Ascending aorta (tissue), 2 donors: ENCODE measurements around the gene CD58. TPM values are rescaled to one million over a fixed set of nuclear protein-coding genes. Genes with fewer than 3 reads are reported as not detected.

Source experiments
- DNase-seq, 2 donors: peaks; one replicate each; pipeline ENCODE4 v3.0.0-alpha.2; 2019; ENCODE audit warnings: low spot score in 2 of 2
- H3K27ac ChIP-seq, 2 donors: fragments of 200-600 bp; sonication (generic); one replicate each; pipeline ENCODE4 v1.5.1; 2016 to 2017; ENCODE audit warnings: mild to moderate bottlenecking in 1 of 2
- H3K27me3 ChIP-seq: fragments of 200-600 bp; sonication (generic); one replicate; pipeline ENCODE4 v1.5.1; 2017
- H3K36me3 ChIP-seq, 2 donors: fragments of 200-600 bp; sonication (generic); one replicate each; pipeline ENCODE4 v1.5.1; 2016
- H3K4me1 ChIP-seq, 2 donors: fragments of 200-600 bp; sonication (generic); one replicate each; pipeline ENCODE4 v1.5.1; 2016 to 2017; ENCODE audit warnings: mild to moderate bottlenecking in 1 of 2
- H3K4me3 ChIP-seq, 2 donors: fragments of 200-600 bp; sonication (generic); one replicate each; pipeline ENCODE4 v1.5.1; 2016 to 2017; ENCODE audit warnings: mild to moderate bottlenecking in 1 of 2
- H3K9me3 ChIP-seq, 2 donors: fragments of 200-600 bp; sonication (generic); one replicate each; pipeline ENCODE4 v1.5.1; 2016
- CTCF ChIP-seq, 3 experiments: fragments of 200-600 bp in 2 of 3; fragments of 450-650 bp in 1 of 3; sonication (generic) in 2 of 3; IDR thresholded peaks; one replicate each; pipeline ENCODE4 v1.5.1; 2016 to 2019; ENCODE audit warnings: antibody characterized with exemption in 3 of 3, mild to moderate bottlenecking in 1 of 3, moderate library complexity in 1 of 3
- intact Hi-C: fragments of 100-400 bp; cut with DNase I; formaldehyde crosslinking; loops from one replicate; pipeline ENCODE4 v1.15.1; 2023
- total RNA-seq: library from RNA; depleted of rRNA; stranded (reverse); fragments of >200 nt; gene quantifications from one replicate; pipeline ENCODE4 v1.1.0, GENCODE V29; 2016

Gene CD58
- total RNA-seq, 1 donor from 2014 or later: 50.7 TPM

DNA sequence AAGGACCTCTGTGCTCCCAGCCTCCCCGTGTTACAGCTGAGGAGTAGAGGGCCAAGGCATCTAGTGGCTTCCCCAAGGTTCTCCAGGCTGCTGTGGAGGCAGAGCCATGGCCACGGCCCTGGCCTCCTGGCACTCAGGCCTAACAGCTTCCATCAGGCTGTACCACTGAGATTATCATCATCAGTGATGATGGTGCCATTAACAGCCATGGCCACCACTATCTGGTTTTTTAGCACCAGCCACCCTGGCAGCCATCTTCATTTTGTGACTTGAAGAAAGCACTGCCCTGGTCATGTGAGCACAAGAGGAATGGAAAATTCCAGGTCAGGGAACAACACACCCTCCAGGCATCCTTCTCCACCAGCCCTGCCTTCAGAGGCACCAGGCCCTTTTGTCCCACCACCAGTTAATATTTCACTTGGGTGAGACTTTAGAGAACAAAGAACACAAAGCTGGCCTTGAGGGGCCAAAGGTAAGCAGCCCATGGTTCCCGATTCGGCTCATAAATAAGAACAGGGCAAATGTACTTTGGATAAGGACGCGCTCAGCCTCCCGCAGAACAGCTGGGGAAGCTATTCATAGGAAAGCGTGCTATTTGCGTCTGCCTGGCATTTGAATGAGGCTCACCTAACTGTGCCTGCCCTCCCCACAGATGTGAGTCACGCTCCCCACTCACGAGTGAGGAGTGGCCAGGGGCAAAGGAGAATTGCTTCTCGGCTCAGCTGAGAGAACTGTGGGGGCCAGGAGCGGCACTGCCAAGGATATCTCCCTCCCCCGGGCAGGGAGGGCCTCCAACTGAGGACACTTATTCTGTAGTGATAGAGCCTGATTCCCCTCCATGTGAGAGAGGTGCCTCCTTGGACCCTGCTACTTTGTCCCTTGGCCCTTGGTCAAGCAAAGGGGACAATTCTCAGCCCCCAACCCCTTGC, 95.6 kb downstream of the CD58 start:
- Histone ChIP-seq H3K4me3 (no peak overlapping the region), H3K36me3 (no peaks in the 10 kb centered on the region), H3K4me1 (peaks cover 5 to 10% of the 10 kb centered on the region in 2 donors), H3K9me3 (no peaks in the 10 kb centered on the region), H3K27me3 (no peaks in the 10 kb centered on the region), H3K27ac (no peak overlapping the region)
- no peak for TF ChIP-seq CTCF (IDR thresholded peaks at IDR 0.05)
- intact Hi-C loops: no loop called here
- DNase-seq: no peak

DNA sequence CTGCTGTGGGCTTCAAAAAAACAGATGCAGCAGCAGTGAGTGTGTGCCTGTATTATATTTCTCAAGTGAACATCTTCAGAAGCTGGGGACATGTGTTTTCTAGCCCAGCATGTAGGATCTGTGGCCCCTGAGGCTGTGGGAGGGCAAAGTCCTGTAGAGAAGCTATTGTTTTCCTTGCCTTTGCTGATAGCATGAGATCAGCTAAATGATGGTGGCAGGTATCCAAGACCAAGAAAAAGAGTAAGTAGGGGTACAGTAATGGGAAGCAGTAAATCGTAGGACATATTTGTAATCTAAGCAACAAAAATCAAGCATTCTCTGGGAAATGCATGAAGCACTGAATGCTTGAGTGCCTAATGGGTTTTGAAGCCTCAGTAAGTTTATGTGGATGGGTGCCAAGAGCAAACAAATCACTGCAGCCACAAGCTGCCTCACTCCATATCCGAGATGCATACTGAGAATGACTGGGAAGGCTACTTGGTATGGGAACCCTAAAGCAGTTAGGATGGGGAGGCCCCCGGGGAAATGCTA, 98.3 kb downstream of the CD58 start:
- Histone ChIP-seq H3K4me1 (peaks cover 2 to 6% of the 10 kb centered on the region in 2 donors), H3K36me3 (no peaks in the 10 kb centered on the region), H3K9me3 (no peaks in the 10 kb centered on the region), H3K27me3 (no peaks in the 10 kb centered on the region), H3K27ac (no peak overlapping the region), H3K4me3 (no peak overlapping the region)
- no peak for DNase-seq
- no peak for TF ChIP-seq CTCF (IDR thresholded peaks at IDR 0.05)
- intact Hi-C loops: no loop called here

GRCh38 chr1:116471241-116471640, 99.6 kb downstream of the CD58 start:
- no peak overlapping the region for H3K27ac ChIP-seq
- H3K4me1 ChIP-seq: no peaks in the 10 kb centered on the region
- no peak for TF ChIP-seq CTCF (IDR thresholded peaks at IDR 0.05)
- H3K36me3 ChIP-seq: no peaks in the 10 kb centered on the region
- no peaks in the 10 kb centered on the region for H3K27me3 ChIP-seq
- no peak overlapping the region for H3K4me3 ChIP-seq
- H3K9me3 ChIP-seq: no peaks in the 10 kb centered on the region
- intact Hi-C loops: no loop called here
- DNase-seq: no peak

- Histone ChIP-seq H3K4me1 (no peaks in the 10 kb centered on the region), H3K27ac (no peak overlapping the region), H3K36me3 (no peaks in the 10 kb centered on the region), H3K9me3 (no peaks in the 10 kb centered on the region), H3K27me3 (no peaks in the 10 kb centered on the region), H3K4me3 (no peak overlapping the region)
- intact Hi-C loops: no loop called here
- DNase-seq: no peak
- no peak for TF ChIP-seq CTCF (IDR thresholded peaks at IDR 0.05)
Observed at GRCh38 chr1:116470671-116471070, 100.2 kb downstream of the CD58 start.

- no peak for DNase-seq
- Histone ChIP-seq H3K4me3 (no peak overlapping the region), H3K36me3 (no peaks in the 10 kb centered on the region), H3K4me1 (no peaks in the 10 kb centered on the region), H3K27me3 (no peaks in the 10 kb centered on the region), H3K9me3 (no peaks in the 10 kb centered on the region), H3K27ac (no peak overlapping the region)
- TF ChIP-seq CTCF (IDR thresholded peaks at IDR 0.05): no peak
- intact Hi-C loops: no loop called here
Observed at GRCh38 chr1:116466810-116467557, 103.8 kb downstream of the CD58 start.
